ENCODE measurements around the gene ENO2.

The ENO2 gene

GRCh38 chr12:6912164-6912935 is 2.0 kb upstream of the ENO2 start:
- DNase-seq (ENCODE audit: low spot score) = no peak

- DNase-seq (ENCODE audit: low spot score) = no peak
Measured at GRCh38 chr12:6914947-6915788, 788 bp downstream of the ENO2 start.

GRCh38 chr12:6915789-6916285 is 1.5 kb downstream of the ENO2 start:
- DNase-seq (ENCODE audit: low spot score) = no peak

GRCh38 chr12:6916426-6917200 is 2.2 kb downstream of the ENO2 start:
- no peak for DNase-seq (ENCODE audit: low spot score)

- DNase-seq (ENCODE audit: low spot score) = no peak
Measured at GRCh38 chr12:6917491-6918231, 3.3 kb downstream of the ENO2 start.

- no peak for DNase-seq (ENCODE audit: low spot score)
Measured at GRCh38 chr12:6919588-6919987, 5.2 kb downstream of the ENO2 start.

GRCh38 chr12:6921539-6921938 is 7.2 kb downstream of the ENO2 start:
- DNase-seq (ENCODE audit: low spot score) = no peak

- DNase-seq (ENCODE audit: low spot score) = no peak
Measured at GRCh38 chr12:6921996-6922946, 7.9 kb downstream of the ENO2 start.

GRCh38 chr12:6923003-6923732 is 8.8 kb downstream of the ENO2 start:
- DNase-seq (ENCODE audit: low spot score) = no peak

GRCh38 chr12:6923851-6924250 is 9.5 kb downstream of the ENO2 start:
- DNase-seq (ENCODE audit: low spot score) = no peak

- no peak for DNase-seq (ENCODE audit: low spot score)
Measured at GRCh38 chr12:6925239-6925539, 10.8 kb downstream of the ENO2 start.

- DNase-seq (ENCODE audit: low spot score) = peak; percentile 82
Measured at GRCh38 chr12:6925540-6926279, 11.3 kb downstream of the ENO2 start.

GRCh38 chr12:6927379-6928021 is 13.1 kb downstream of the ENO2 start, which contains the start of gene ATN1:
TSS of gene ATN1 (plus strand) at chr12:6927959. CDS start at chr12:6934002, 6,043 bp downstream.
- DNase-seq (ENCODE audit: low spot score) = peak; percentile 80

GRCh38 chr12:6928022-6928702 is 13.8 kb downstream of the ENO2 start:
- DNase-seq (ENCODE audit: low spot score) = peak; percentile 45

GRCh38 chr12:6928703-6929407 is 14.5 kb downstream of the ENO2 start:
- no peak for DNase-seq (ENCODE audit: low spot score)

- DNase-seq (ENCODE audit: low spot score) = no peak
Measured at GRCh38 chr12:6929466-6930452, 15.4 kb downstream of the ENO2 start.

Measured in AG20443 (cell line).